ENCODE measurements around the gene MANEA.

Gene MANEA

GRCh38 chr6:95544517-95545225 is 32.7 kb upstream of the MANEA start:
- TF ChIP-seq ZNF8 (CRISPR knock-in tag; IDR thresholded peaks at IDR 0.05) (no peak), ZFP3 (CRISPR knock-in tag; IDR thresholded peaks at IDR 0.05) (no peak), SNAI2 (CRISPR knock-in tag; IDR thresholded peaks at IDR 0.05) (no peak), TCF4 (CRISPR knock-in tag; IDR thresholded peaks at IDR 0.05; ENCODE audit: borderline replicate concordance) (no peak), ARNTL (CRISPR knock-in tag; IDR thresholded peaks at IDR 0.05; ENCODE audit: borderline replicate concordance, low read depth) (no peak), TOX (CRISPR knock-in tag; IDR thresholded peaks at IDR 0.05; ENCODE audit: borderline replicate concordance) (no peak), CREB5 (CRISPR knock-in tag; IDR thresholded peaks at IDR 0.05; ENCODE audit: low read depth) (no peak), TSHZ2 (CRISPR knock-in tag; IDR thresholded peaks at IDR 0.05) (no peak), ZNF70 (CRISPR knock-in tag; IDR thresholded peaks at IDR 0.05) (no peak), ESRRG (CRISPR knock-in tag; IDR thresholded peaks at IDR 0.05) (no peak), OSR1 (CRISPR knock-in tag; IDR thresholded peaks at IDR 0.05) (no peak), RARB (CRISPR knock-in tag; IDR thresholded peaks at IDR 0.05) (no peak), POU6F1 (CRISPR knock-in tag; IDR thresholded peaks at IDR 0.05; ENCODE audit: borderline replicate concordance, low read depth) (no peak), ZC3H10 (CRISPR knock-in tag; IDR thresholded peaks at IDR 0.05) (no peak)
- no peak for ATAC-seq

- no peak for ATAC-seq
- TF ChIP-seq GLIS3 (CRISPR knock-in tag; IDR thresholded peaks at IDR 0.05), result no peak
- TF ChIP-seq BACH2 (CRISPR knock-in tag; IDR thresholded peaks at IDR 0.05; ENCODE audit: borderline replicate concordance), result no peak
- TF ChIP-seq CSDC2 (CRISPR knock-in tag; IDR thresholded peaks at IDR 0.05), result no peak
- TF ChIP-seq RARB (CRISPR knock-in tag; IDR thresholded peaks at IDR 0.05), result no peak
- TF ChIP-seq CSRNP3 (CRISPR knock-in tag; IDR thresholded peaks at IDR 0.05), result no peak
- no peak for TF ChIP-seq ZFP3 (CRISPR knock-in tag; IDR thresholded peaks at IDR 0.05)
- TF ChIP-seq POU6F1 (CRISPR knock-in tag; IDR thresholded peaks at IDR 0.05; ENCODE audit: borderline replicate concordance, low read depth), result no peak
- no peak for TF ChIP-seq TSHZ2 (CRISPR knock-in tag; IDR thresholded peaks at IDR 0.05)
- no peak for TF ChIP-seq ESRRG (CRISPR knock-in tag; IDR thresholded peaks at IDR 0.05)
- TF ChIP-seq ZNF70 (CRISPR knock-in tag; IDR thresholded peaks at IDR 0.05), result no peak
- TF ChIP-seq ZC3H10 (CRISPR knock-in tag; IDR thresholded peaks at IDR 0.05), result no peak
- TF ChIP-seq TOX (CRISPR knock-in tag; IDR thresholded peaks at IDR 0.05; ENCODE audit: borderline replicate concordance), result no peak
- no peak for TF ChIP-seq ZNF565 (CRISPR knock-in tag; conservative IDR thresholded peaks at IDR 0.05; ENCODE audit: low read depth)
- no peak for TF ChIP-seq CREB5 (CRISPR knock-in tag; IDR thresholded peaks at IDR 0.05; ENCODE audit: low read depth)
- TF ChIP-seq PPARA (CRISPR knock-in tag; IDR thresholded peaks at IDR 0.05; ENCODE audit: borderline replicate concordance), result no peak
- no peak for TF ChIP-seq ZFP30 (CRISPR knock-in tag; IDR thresholded peaks at IDR 0.05)
These were observed 32.1 kb upstream of the MANEA start for GRCh38 chr6:95545226-95545625.
